ENCODE results near the gene CLDN7.
A peak's percentile ranks its signal among the peaks of the same experiment; 100 is the strongest.

Gene CLDN7

GRCh38 chr17:7289256-7290032 is 27.2 kb upstream of the CLDN7 start:
- DNase-seq (ENCODE audit: low read depth in 2 of 3, low spot score in 1 of 3): no peak

GRCh38 chr17:7285679-7286078 is 23.4 kb upstream of the CLDN7 start:
- no peak for DNase-seq (ENCODE audit: low read depth in 2 of 3, low spot score in 1 of 3)

GRCh38 chr17:7284911-7285310 is 22.6 kb upstream of the CLDN7 start:
- no peak for DNase-seq (ENCODE audit: low read depth in 2 of 3, low spot score in 1 of 3)

- no peak for DNase-seq (ENCODE audit: low read depth in 2 of 3, low spot score in 1 of 3)
These were observed 21.4 kb upstream of the CLDN7 start for GRCh38 chr17:7283471-7284216.

GRCh38 chr17:7282752-7283321 is 20.6 kb upstream of the CLDN7 start:
- no peak for DNase-seq (ENCODE audit: low read depth in 2 of 3, low spot score in 1 of 3)

- no peak for DNase-seq (ENCODE audit: low read depth in 2 of 3, low spot score in 1 of 3)
These were observed 19.9 kb upstream of the CLDN7 start for GRCh38 chr17:7281953-7282751.

- DNase-seq (ENCODE audit: low read depth in 2 of 3, low spot score in 1 of 3): peak; percentile 86 to 92 (median 87)
These were observed 19.0 kb upstream of the CLDN7 start, which contains the start of gene SLC2A4 for GRCh38 chr17:7281074-7281952. TSS of gene SLC2A4 (plus strand) at chr17:7281718. CDS start at chr17:7281935, 217 bp downstream.

- DNase-seq (ENCODE audit: low read depth in 2 of 3, low spot score in 1 of 3): peak; percentile 77 to 86 (median 78)
These were observed 18.3 kb upstream of the CLDN7 start for GRCh38 chr17:7280519-7281073.

GRCh38 chr17:7279448-7279847 is 17.2 kb upstream of the CLDN7 start:
- DNase-seq (ENCODE audit: low read depth in 2 of 3, low spot score in 1 of 3): no peak

GRCh38 chr17:7266784-7267183 is 4.5 kb upstream of the CLDN7 start:
- no peak for DNase-seq (ENCODE audit: low read depth in 2 of 3, low spot score in 1 of 3)

GRCh38 chr17:7263801-7264078 is 1.5 kb upstream of the CLDN7 start:
- DNase-seq (ENCODE audit: low read depth in 2 of 3, low spot score in 1 of 3): no peak

- DNase-seq (ENCODE audit: low read depth in 2 of 3, low spot score in 1 of 3): no peak
These were observed 890 bp upstream of the CLDN7 start for GRCh38 chr17:7262935-7263800.

- no peak for DNase-seq (ENCODE audit: low read depth in 2 of 3, low spot score in 1 of 3)
These were observed 693 bp downstream of the CLDN7 start for GRCh38 chr17:7261379-7262191.

- DNase-seq (ENCODE audit: low read depth in 2 of 3, low spot score in 1 of 3): no peak
These were observed 1.5 kb downstream of the CLDN7 start for GRCh38 chr17:7260651-7261378.

- DNase-seq (ENCODE audit: low read depth in 2 of 3, low spot score in 1 of 3): no peak
These were observed 2.1 kb downstream of the CLDN7 start for GRCh38 chr17:7260151-7260550.

- DNase-seq (ENCODE audit: low read depth in 2 of 3, low spot score in 1 of 3): no peak
These were observed 2.8 kb downstream of the CLDN7 start for GRCh38 chr17:7259555-7259889.

- no peak for DNase-seq (ENCODE audit: low read depth in 2 of 3, low spot score in 1 of 3)
These were observed 3.3 kb downstream of the CLDN7 start for GRCh38 chr17:7258731-7259554.
